ENCODE results near the gene BRD4. TPM values are rescaled to one million over a fixed set of nuclear protein-coding genes. Genes with fewer than 3 reads are reported as not detected.

Gene BRD4
- total and polyA plus RNA-seq, 8 donors, result 16.9 to 53.3 (median 39.9) TPM

GRCh38 chr19:15268928-15269253 lies 63.4 kb downstream of the BRD4 start:
- Histone ChIP-seq H3K27ac (peak overlapping the region in 2 of 4 donors; percentile 30 to 44), H3K4me1 (peaks cover 35 to 61% (median 54%) of the 10 kb centered on the region in 3 donors), H3K4me3 (no peak overlapping the region), H3K36me3 (peaks cover 0 to 17% (median 8%) of the 10 kb centered on the region in 3 donors), H3K27me3 (no peaks in the 10 kb centered on the region), H3K9me3 (no peaks in the 10 kb centered on the region)
- ATAC-seq (no peak), FAIRE-seq (no peak), DNase-seq (no peak)
- 53 to 61% methylated on average over 5 of the region's 5 CpGs for WGBS, 2 donors
- TF ChIP-seq, protein P1, sequence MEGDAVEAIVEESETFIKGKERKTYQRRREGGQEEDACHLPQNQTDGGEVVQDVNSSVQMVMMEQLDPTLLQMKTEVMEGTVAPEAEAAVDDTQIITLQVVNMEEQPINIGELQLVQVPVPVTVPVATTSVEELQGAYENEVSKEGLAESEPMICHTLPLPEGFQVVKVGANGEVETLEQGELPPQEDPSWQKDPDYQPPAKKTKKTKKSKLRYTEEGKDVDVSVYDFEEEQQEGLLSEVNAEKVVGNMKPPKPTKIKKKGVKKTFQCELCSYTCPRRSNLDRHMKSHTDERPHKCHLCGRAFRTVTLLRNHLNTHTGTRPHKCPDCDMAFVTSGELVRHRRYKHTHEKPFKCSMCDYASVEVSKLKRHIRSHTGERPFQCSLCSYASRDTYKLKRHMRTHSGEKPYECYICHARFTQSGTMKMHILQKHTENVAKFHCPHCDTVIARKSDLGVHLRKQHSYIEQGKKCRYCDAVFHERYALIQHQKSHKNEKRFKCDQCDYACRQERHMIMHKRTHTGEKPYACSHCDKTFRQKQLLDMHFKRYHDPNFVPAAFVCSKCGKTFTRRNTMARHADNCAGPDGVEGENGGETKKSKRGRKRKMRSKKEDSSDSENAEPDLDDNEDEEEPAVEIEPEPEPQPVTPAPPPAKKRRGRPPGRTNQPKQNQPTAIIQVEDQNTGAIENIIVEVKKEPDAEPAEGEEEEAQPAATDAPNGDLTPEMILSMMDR (IDR thresholded peaks at IDR 0.05), result no peak
- intact Hi-C loops (cut with DNase I), result loop anchor here in 1 of 3 donors (10.0 kb wide), 2 partner anchors 46 to 286 kb away; no protein-coding TSS in a partner anchor

- Histone ChIP-seq H3K27me3 (no peaks in the 10 kb centered on the region), H3K36me3 (peaks cover 0 to 22% (median 8%) of the 10 kb centered on the region in 3 donors), H3K9me3 (no peaks in the 10 kb centered on the region), H3K4me3 (no peak overlapping the region), H3K4me1 (peaks cover 35 to 64% (median 50%) of the 10 kb centered on the region in 3 donors), H3K27ac (peak overlapping the region in 2 of 4 donors; percentile 30 to 44)
- intact Hi-C loops (cut with DNase I), result loop anchor here in 1 of 3 donors (10.0 kb wide), 2 partner anchors 46 to 286 kb away; no protein-coding TSS in a partner anchor
- 49 to 50% methylated on average over 12 of the region's 12 CpGs for WGBS, 2 donors
- TF ChIP-seq, protein P1 (IDR thresholded peaks at IDR 0.05), result no peak
- DNase-seq, result peak in 1 of 6 donors; percentile 48
- no peak for FAIRE-seq
- peak in 1 of 4 donors; percentile 1 for ATAC-seq
Observed at GRCh38 chr19:15268192-15268927, 64.0 kb downstream of the BRD4 start.

GRCh38 chr19:15266683-15267082 lies 65.7 kb downstream of the BRD4 start:
- ATAC-seq, result no peak
- intact Hi-C loops (cut with DNase I), result loop anchor here in 1 of 3 donors (10.0 kb wide), 2 partner anchors 48 to 288 kb away; no protein-coding TSS in a partner anchor
- peak overlapping the region; percentile 33 to 88 (median 68) for H3K27ac ChIP-seq
- H3K4me1 ChIP-seq, result peaks cover 46 to 74% (median 54%) of the 10 kb centered on the region in 3 donors
- no peak for FAIRE-seq
- H3K4me3 ChIP-seq, result no peak overlapping the region
- H3K36me3 ChIP-seq, result peaks cover 0 to 31% (median under 1%) of the 10 kb centered on the region in 3 donors
- no peaks in the 10 kb centered on the region for H3K9me3 ChIP-seq
- TF ChIP-seq, protein P1 (IDR thresholded peaks at IDR 0.05), result no peak
- H3K27me3 ChIP-seq, result no peaks in the 10 kb centered on the region
- no peak for DNase-seq
- WGBS, 2 donors, result 82 to 83% methylated on average over 1 of the region's 1 CpG

DNA sequence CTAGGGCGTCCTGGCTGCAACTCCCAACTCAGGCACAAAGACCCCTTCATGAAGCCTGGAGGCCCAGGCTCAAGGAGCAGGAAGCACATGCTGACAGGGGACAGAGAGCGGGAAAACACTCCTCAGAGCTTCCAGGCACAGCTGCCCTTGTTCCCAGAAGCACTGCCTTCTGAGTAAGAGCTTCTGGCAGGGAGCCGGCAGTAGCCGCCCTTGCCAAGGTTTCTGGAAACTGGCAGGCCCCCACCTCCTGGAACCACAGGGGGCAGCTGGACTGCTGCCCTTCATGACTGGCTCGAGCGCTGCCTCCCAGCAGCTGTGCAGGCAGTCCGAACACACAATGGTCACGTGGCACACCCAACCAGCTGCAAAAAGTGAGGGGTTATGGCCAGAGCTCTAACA lies 66.5 kb downstream of the BRD4 start:
- H3K4me3 ChIP-seq, result no peak overlapping the region
- peak; percentile 79 to 85 (median 82) for ATAC-seq
- peak; percentile 34 for FAIRE-seq
- TF ChIP-seq, protein P1 (IDR thresholded peaks at IDR 0.05), result no peak
- no peaks in the 10 kb centered on the region for H3K27me3 ChIP-seq
- H3K4me1 ChIP-seq, result peaks cover 46 to 77% (median 59%) of the 10 kb centered on the region in 3 donors
- H3K36me3 ChIP-seq, result peaks cover 0 to 28% (median 0%) of the 10 kb centered on the region in 3 donors
- H3K9me3 ChIP-seq, result no peaks in the 10 kb centered on the region
- H3K27ac ChIP-seq, result peak overlapping the region; percentile 42 to 88 (median 68)
- peak; percentile 95 to 99 (median 98) for DNase-seq
- WGBS, 2 donors, result 2 to 5% methylated on average over 8 of the region's 8 CpGs
- intact Hi-C loops (cut with DNase I), result loop anchor here in 1 of 3 donors (10.0 kb wide), 2 partner anchors 49 to 289 kb away; no protein-coding TSS in a partner anchor
